Measurements from ENCODE around the gene OSR1. TPM values are rescaled to one million over a fixed set of nuclear protein-coding genes. Genes with fewer than 3 reads are reported as not detected.

The OSR1 gene
- total and polyA plus RNA-seq, 2 of the 4 experiments (the other 2 are of a cell fraction): 12.4 to 48.0 TPM

GRCh38 chr2:19377717-19378116 lies 19.3 kb upstream of the OSR1 start:
- Histone ChIP-seq H3K9me1 (ENCODE audit: insufficient read depth, low read length) (no peaks in the 10 kb centered on the region), H3K36me3 (ENCODE audit: control insufficient read depth, insufficient read depth, low read length) (no peaks in the 10 kb centered on the region), H2BK120ac (ENCODE audit: low read depth, low read length) (no peak overlapping the region), H3K79me1 (ENCODE audit: low read depth in 1 of 2, low read length in 2 of 2) (no peaks in the 10 kb centered on the region), H2BK15ac (ENCODE audit: low read depth, low read length) (no peak overlapping the region), H2BK20ac (ENCODE audit: low read depth, low read length) (no peak overlapping the region), H3K4me2 (ENCODE audit: low read depth, low read length) (no peak overlapping the region), H3K23ac (ENCODE audit: low read depth, low read length) (no peak overlapping the region), H2AK5ac (ENCODE audit: low read depth, low read length) (no peak overlapping the region), H3K4ac (ENCODE audit: low read depth, low read length) (no peak overlapping the region), H3K9me3 (ENCODE audit: control insufficient read depth, insufficient read depth, low read length) (peaks cover 4% of the 10 kb centered on the region), H3K4me3 (ENCODE audit: insufficient read depth, low read depth, low read length) (no peak overlapping the region), H2AK9ac (replicated peaks; ENCODE audit: low read depth, low read length, poor library complexity) (no peak overlapping the region), H3K27me3 (ENCODE audit: control insufficient read depth, insufficient read depth, low read length) (peaks cover 28% of the 10 kb centered on the region), H3K18ac (ENCODE audit: low read depth, low read length) (no peak overlapping the region), H3K9ac (ENCODE audit: low read depth, low read length) (no peak overlapping the region), H2AFZ (replicated peaks; ENCODE audit: low read length, poor library complexity) (no peak overlapping the region), H3K4me1 (ENCODE audit: control insufficient read depth, insufficient read depth, low read length) (no peaks in the 10 kb centered on the region), H4K8ac (ENCODE audit: low read depth in 2 of 2, low read length in 2 of 2) (no peak overlapping the region), H4K91ac (ENCODE audit: insufficient read depth, low read depth, low read length) (no peak overlapping the region), H3K14ac (replicated peaks; ENCODE audit: low read depth, low read length) (no peak overlapping the region), H3K27ac (ENCODE audit: insufficient read depth, low read length) (no peak overlapping the region), H2BK5ac (ENCODE audit: low read depth, low read length, poor library complexity, severe bottlenecking) (no peak overlapping the region), H4K20me1 (ENCODE audit: insufficient read depth, low read length) (no peaks in the 10 kb centered on the region), H4K5ac (ENCODE audit: low read depth, low read length) (no peak overlapping the region), H3K56ac (ENCODE audit: extremely low read depth, insufficient read depth, low read length) (no peak overlapping the region)
- ChIA-PET CTCF (interaction anchor here (1.4 kb wide), 1 partner anchor 8 kb away, joined by 3 read pairs; no protein-coding TSS in a partner anchor), POLR2A (ENCODE audit: unreplicated experiment) (no interaction called here)
- dilution Hi-C loops (cut with HindIII; ENCODE audit: low sequenced_read_pairs, unreplicated experiment): no loop called here
- no TSS peak for BruUV-seq (replicated peaks)
- no CpG with 5 or more reads among the region's 3 CpGs for whole genome bisulfite sequencing, 2 experiments (ENCODE audit: extremely low coverage in 2 of 2, insufficient read length in 1 of 2)
- intact Hi-C loops (cut with micrococcal nuclease): no loop called here
- ATAC-seq (ENCODE audit: low read depth) (no peak), DNase-seq (no peak)
- TF ChIP-seq MAZ (IDR thresholded peaks at IDR 0.05; ENCODE audit: borderline replicate concordance, low read depth, low read length) (no peak), NFE2L2 (IDR thresholded peaks at IDR 0.05; ENCODE audit: low read depth, low read length) (no peak), RCOR1 (IDR thresholded peaks at IDR 0.05; ENCODE audit: insufficient replicate concordance, low read length) (no peak), POLR2A (IDR thresholded peaks at IDR 0.05; ENCODE audit: low read depth, low read length) (no peak), CHD1 (IDR thresholded peaks at IDR 0.05; ENCODE audit: low read depth, low read length) (no peak), FOS (IDR thresholded peaks at IDR 0.05; ENCODE audit: low read depth, low read length) (no peak), RAD21 (IDR thresholded peaks at IDR 0.05; ENCODE audit: low read length) (peak; percentile 33), CEBPB (IDR thresholded peaks at IDR 0.05; ENCODE audit: low read depth, low read length) (no peak), CTCF (conservative IDR thresholded peaks at IDR 0.05; ENCODE audit: low read depth, low read length) (0 out of 2 replicates have a peak, but pooled peaks have one; percentile 9), MAFK (IDR thresholded peaks at IDR 0.05; ENCODE audit: low read depth, low read length) (no peak), BHLHE40 (IDR thresholded peaks at IDR 0.05; ENCODE audit: low read depth, low read length) (no peak), RFX5 (IDR thresholded peaks at IDR 0.05; ENCODE audit: low read depth, low read length) (no peak), SMC3 (IDR thresholded peaks at IDR 0.05; ENCODE audit: low read depth, low read length) (peak; percentile 27; the same call in 1 of the 2 replicates)
- in situ Hi-C loops (cut with MboI; ENCODE audit: low sequenced_read_pairs): loop anchor here (10.0 kb wide), 1 partner anchor 297 kb away; no protein-coding TSS in a partner anchor

Measured in IMR-90 (cell line).